Retina (tissue), 1 donor: Measurements from ENCODE around the gene PCDHB11.
"Not testable (repeated sequence)": the region's sequence is repeated elsewhere in the genome, so short reads cannot be mapped to it uniquely, and the experiment has no call there.

Experiments used
- DNase-seq: peaks from one replicate; pipeline ENCODE4 v3.0.0-alpha.2; 2016

The PCDHB11 gene

DNA sequence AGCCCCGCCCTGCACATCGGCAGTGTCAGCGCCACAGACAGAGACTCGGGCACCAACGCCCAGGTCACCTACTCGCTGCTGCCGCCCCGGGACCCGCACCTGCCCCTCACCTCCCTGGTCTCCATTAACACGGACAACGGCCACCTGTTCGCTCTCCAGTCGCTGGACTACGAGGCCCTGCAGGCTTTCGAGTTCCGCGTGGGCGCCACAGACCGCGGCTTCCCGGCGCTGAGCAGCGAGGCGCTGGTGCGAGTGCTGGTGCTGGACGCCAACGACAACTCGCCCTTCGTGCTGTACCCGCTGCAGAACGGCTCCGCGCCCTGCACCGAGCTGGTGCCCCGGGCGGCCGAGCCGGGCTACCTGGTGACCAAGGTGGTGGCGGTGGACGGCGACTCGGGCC is 47.5 kb downstream of the PCDHB11 start:
- DNase-seq = not testable (repeated sequence)

DNA sequence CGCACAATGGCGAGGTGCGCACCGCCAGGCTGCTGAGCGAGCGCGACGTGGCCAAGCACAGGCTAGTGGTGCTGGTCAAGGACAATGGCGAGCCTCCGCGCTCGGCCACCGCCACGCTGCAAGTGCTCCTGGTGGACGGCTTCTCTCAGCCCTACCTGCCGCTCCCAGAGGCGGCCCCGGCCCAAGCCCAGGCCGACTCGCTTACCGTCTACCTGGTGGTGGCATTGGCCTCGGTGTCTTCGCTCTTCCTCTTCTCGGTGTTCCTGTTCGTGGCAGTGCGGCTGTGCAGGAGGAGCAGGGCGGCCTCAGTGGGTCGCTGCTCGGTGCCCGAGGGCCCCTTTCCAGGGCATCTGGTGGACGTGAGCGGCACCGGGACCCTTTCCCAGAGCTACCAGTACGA is 48.0 kb downstream of the PCDHB11 start:
- DNase-seq = not testable (repeated sequence)

DNA sequence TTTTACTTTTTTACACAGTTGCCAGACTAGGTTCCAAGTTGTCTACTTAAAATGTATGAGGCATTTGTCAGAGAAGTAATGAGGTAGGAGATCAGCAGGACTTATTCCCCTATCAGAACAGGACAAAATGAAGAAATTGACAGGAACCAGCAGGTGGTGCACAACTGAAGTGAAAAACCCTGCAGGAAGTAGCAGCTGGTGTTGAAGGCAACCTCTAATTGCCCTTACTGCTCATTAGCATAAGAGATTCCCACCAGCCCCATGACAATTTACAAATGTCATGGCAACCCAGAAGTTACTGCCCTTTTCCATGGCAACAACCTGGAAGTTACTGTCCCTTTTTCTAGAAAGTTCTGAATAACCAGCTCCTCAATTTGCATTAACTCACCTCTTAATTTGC is 51.1 kb downstream of the PCDHB11 start:
- no peak for DNase-seq
